B cell (primary cell): ENCODE results near the gene AGXT. TPM values are rescaled to one million over a fixed set of nuclear protein-coding genes. Genes with fewer than 3 reads are reported as not detected.

Experiments used
- ATAC-seq: fragments of 200-7000 bp; cut with Tn5 transposase; one replicate; pipeline ENCODE4 v1.10.0; 2021; ENCODE audit warnings: low read depth, mild to moderate bottlenecking, moderate number of reproducible peaks, moderate library complexity
- CTCF ChIA-PET: fragments of 350-600 bp; sonication (Branson Sonifier 250); formaldehyde crosslinking; loops from one replicate; lab custom pipeline; 2021; ENCODE audit warnings: antibody characterized with exemption, inconsistent platforms; lab: Charles Lee
- POLR2A ChIA-PET: fragments of 350-600 bp; sonication (Branson Sonifier 250); formaldehyde crosslinking; loops from one replicate; lab custom pipeline; 2021; ENCODE audit warnings: antibody characterized with exemption; lab: Charles Lee
- DNase-seq: peaks from one replicate; pipeline ENCODE4 v3.0.0; 2013
- H2AFZ ChIP-seq: 2 replicates; pipeline ENCODE4 v1.6.1; 2012; ENCODE audit warnings: mild to moderate bottlenecking, low read depth, low read length; ENCODE audit not compliant: insufficient read depth, poor library complexity, severe bottlenecking
- H3K27ac ChIP-seq, 2 donors: 1 replicate in 1 of 2; 2 replicates in 1 of 2; pipeline ENCODE4 v1.5.1; 2012 to 2013; ENCODE audit warnings: low read length in 2 of 2, mild to moderate bottlenecking in 2 of 2, moderate library complexity in 1 of 2
- H3K27me3 ChIP-seq, 4 experiments: fragments of 200-600 bp in 1 of 4; sonication (generic) in 1 of 4; replicated peaks in 1 of 4; 1 replicate in 2 of 4; 2 replicates in 2 of 4; pipeline versions ENCODE4 v1.6.1 to v1.7.0; 2013 to 2016; ENCODE audit warnings: low read length in 3 of 4, mild to moderate bottlenecking in 2 of 4, mixed read lengths in 1 of 4, moderate library complexity in 1 of 4; ENCODE audit not compliant: insufficient read depth in 4 of 4, control insufficient read depth in 3 of 4; ENCODE audit errors: control extremely low read depth in 1 of 4
- H3K36me3 ChIP-seq, 2 experiments: replicated peaks in 1 of 2; 1 replicate in 1 of 2; 2 replicates in 1 of 2; pipeline versions ENCODE4 v1.6.1 to v1.7.1; 2013; ENCODE audit warnings: low read length in 1 of 2; ENCODE audit not compliant: insufficient read depth in 2 of 2, control insufficient read depth in 1 of 2; ENCODE audit errors: control extremely low read depth in 1 of 2, extremely low read depth in 1 of 2
- H3K4me1 ChIP-seq, 2 donors: fragments of 200-600 bp in 1 of 2; sonication (generic) in 1 of 2; 1 replicate in 1 of 2; 2 replicates in 1 of 2; pipeline versions ENCODE4 v1.5.1 to v1.6.1; 2013 to 2017; ENCODE audit warnings: low read length in 2 of 2; ENCODE audit not compliant: control insufficient read depth in 2 of 2, insufficient read depth in 2 of 2
- H3K4me2 ChIP-seq: replicated peaks from 2 replicates; pipeline ENCODE3; 2012; ENCODE audit warnings: mild to moderate bottlenecking, low read depth, low read length; ENCODE audit not compliant: poor library complexity, severe bottlenecking
- H3K4me3 ChIP-seq, 5 experiments: fragments of 200-600 bp in 1 of 5; sonication (generic) in 1 of 5; 1 replicate in 3 of 5; 2 replicates in 2 of 5; pipeline versions ENCODE4 v1.5.1 to v1.7.0; 2011 to 2016; ENCODE audit warnings: low read length in 4 of 5, mild to moderate bottlenecking in 4 of 5, low read depth in 2 of 5, control low read depth in 1 of 5, moderate library complexity in 1 of 5; ENCODE audit not compliant: insufficient read depth in 1 of 5; ENCODE audit errors: control extremely low read depth in 1 of 5, extremely low read depth in 1 of 5
- H3K79me2 ChIP-seq: fragments of 200-600 bp; sonication (generic); one replicate; pipeline ENCODE4 v1.6.0; 2016; ENCODE audit warnings: low read length; ENCODE audit not compliant: control insufficient read depth, insufficient read depth
- H3K9ac ChIP-seq: fragments of 200-600 bp; sonication (generic); 2 replicates; pipeline ENCODE4 v1.6.1; 2017; ENCODE audit warnings: mild to moderate bottlenecking, low read length, moderate library complexity
- H3K9me3 ChIP-seq, 3 donors: one replicate each; pipeline versions ENCODE4 v1.6.1 to v1.7.1; 2013; ENCODE audit warnings: low read length in 2 of 3; ENCODE audit not compliant: control insufficient read depth in 2 of 3, insufficient read depth in 1 of 3; ENCODE audit errors: control extremely low read depth in 1 of 3
- H4K20me1 ChIP-seq: 2 replicates; pipeline ENCODE4 v1.6.0; 2012; ENCODE audit warnings: mild to moderate bottlenecking, low read length; ENCODE audit not compliant: insufficient read depth, control insufficient read depth, poor library complexity, severe bottlenecking
- H3K27ac Mint-ChIP-seq: one replicate; pipeline ENCODE4 v1.8.0; 2021; ENCODE audit warnings: mixed read lengths
- H3K27me3 Mint-ChIP-seq: one replicate; pipeline ENCODE4 v1.8.0; 2021; ENCODE audit warnings: mixed read lengths
- H3K4me1 Mint-ChIP-seq: one replicate; pipeline ENCODE4 v1.8.0; 2021; ENCODE audit warnings: mixed read lengths
- H3K4me3 Mint-ChIP-seq: one replicate; pipeline ENCODE4 v1.8.0; 2021; ENCODE audit warnings: mixed read lengths
- H3K9me3 Mint-ChIP-seq: one replicate; pipeline ENCODE4 v1.8.0; 2022; ENCODE audit warnings: mixed read lengths; ENCODE audit not compliant: insufficient read depth
- CTCF ChIP-seq: fragments of 200-600 bp; IDR thresholded peaks from one replicate; pipeline ENCODE4 v1.8.0; 2022; ENCODE audit warnings: antibody characterized with exemption, mild to moderate bottlenecking
- EZH2 ChIP-seq: IDR thresholded peaks from 2 replicates; pipeline ENCODE4 v1.6.1; 2012; ENCODE audit warnings: borderline replicate concordance, low read depth, mild to moderate bottlenecking, moderate library complexity, low read length; ENCODE audit not compliant: insufficient read depth, poor library complexity, severe bottlenecking
- WGBS: methylation state at CpG from one replicate; pipeline ENCODE4 v1.1.5; 2013; ENCODE audit warnings: missing lambda C conversion rate; ENCODE audit not compliant: insufficient coverage; 5-methylcytosine and 5-hydroxymethylcytosine counted together
- intact Hi-C: fragments of 100-400 bp; cut with micrococcal nuclease; formaldehyde crosslinking; loops from one replicate; pipeline ENCODE4 v1.10.0; 2022
- polyA plus RNA-seq: library from polyadenylated mRNA; depleted of rRNA; stranded (reverse); fragments of >200 nt; gene quantifications from 2 replicates; pipeline ENCODE4 v1.2.3, GENCODE V29; 2012
- total RNA-seq, 2 donors: library from RNA; stranded (reverse); fragments of 120-200 nt in 1 of 2; gene quantifications; 1 replicate in 1 of 2; 2 replicates in 1 of 2; pipeline versions ENCODE4 v1.2.3 to v1.2.4, GENCODE V29; 2013 to 2022

AGXT gene
- total and polyA plus RNA-seq, 2 donors (not counting 1 experiment from before 2014, with no cell fraction given), result not detected

GRCh38 chr2:240913810-240914644 is 45.4 kb downstream of the AGXT start:
- no peak overlapping the region for H3K4me3 ChIP-seq
- DNase-seq (peak; percentile 69), ATAC-seq (peak; percentile 69)
- no peaks in the 10 kb centered on the region for H3K36me3 ChIP-seq
- Mint-ChIP-seq H3K9me3 (no peaks in the 10 kb centered on the region), H3K4me1 (peaks cover 10% of the 10 kb centered on the region), H3K4me3 (no peak overlapping the region), H3K27ac (no peak overlapping the region), H3K27me3 (peaks cover 30% of the 10 kb centered on the region)
- TF ChIP-seq CTCF (peak; percentile 88), EZH2 (no peak)
- peaks cover 0 to 7% (median 0%) of the 10 kb centered on the region in 3 donors for H3K9me3 ChIP-seq
- ChIA-PET POLR2A (no interaction called here), CTCF (interaction anchor here (0.5 to 2.7 kb wide), 12 partner anchors 8 to 684 kb away, joined by 3 to 15 read pairs (median 3); partner anchors contain the start of gene PPP1R7)
- WGBS, result 58% methylated on average over 36 of the region's 36 CpGs
- intact Hi-C loops, result loop anchor here (1.0 kb wide), 1 partner anchor 236 kb away; the partner anchor contains the start of gene PPP1R7
- H2AFZ ChIP-seq, result no peak overlapping the region
- no peak overlapping the region for H3K9ac ChIP-seq
- H3K4me2 ChIP-seq, result no peak overlapping the region
- H3K4me1 ChIP-seq, result peaks cover 8 to 15% of the 10 kb centered on the region in 2 donors
- peaks cover 0 to 31% (median 9%) of the 10 kb centered on the region in 4 experiments for H3K27me3 ChIP-seq
- no peak overlapping the region for H3K27ac ChIP-seq
- H3K79me2 ChIP-seq, result no peaks in the 10 kb centered on the region
- no peaks in the 10 kb centered on the region for H4K20me1 ChIP-seq
